GM21381 (cell line): Measurements from ENCODE around the gene ATP8A2.
"Not testable (repeated sequence)": the region's sequence is repeated elsewhere in the genome, so short reads cannot be mapped to it uniquely, and the experiment has no call there.

Source experiments
- ATAC-seq: cut with Tn5 transposase; IDR thresholded peaks from one replicate; pipeline ENCODE4 v1.9.1; 2021; ENCODE audit warnings: mild to moderate bottlenecking, moderate library complexity; ENCODE audit not compliant: unreplicated experiment

The ATP8A2 gene

GRCh38 chr13:26053418-26053980 lies 681.7 kb downstream of the ATP8A2 start:
- ATAC-seq: no peak

DNA sequence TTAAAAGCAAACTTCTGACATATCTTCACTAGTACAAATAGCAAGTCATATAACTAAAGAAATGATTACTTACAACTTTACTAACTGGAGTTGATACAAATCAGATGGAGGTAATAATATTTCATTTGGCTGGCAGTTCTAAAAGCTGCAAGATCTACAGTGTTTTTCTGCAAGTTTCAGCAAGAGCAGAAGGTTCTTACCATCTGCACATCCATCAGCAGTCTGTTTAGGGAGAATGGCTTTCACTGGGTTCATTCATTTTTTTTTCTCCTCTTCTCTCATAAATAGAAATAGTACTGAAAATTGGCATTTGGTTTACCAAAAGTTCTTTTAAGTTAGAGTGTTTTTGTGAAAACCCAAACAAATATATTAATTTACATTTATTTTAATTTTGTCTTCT lies 683.1 kb downstream of the ATP8A2 start:
- ATAC-seq: no peak

GRCh38 chr13:26058704-26059103 lies 686.9 kb downstream of the ATP8A2 start:
- no peak for ATAC-seq

- ATAC-seq: no peak
These were observed 688.6 kb downstream of the ATP8A2 start for GRCh38 chr13:26060357-26060756.

- no peak for ATAC-seq
These were observed 689.5 kb downstream of the ATP8A2 start for GRCh38 chr13:26061256-26061655.

DNA sequence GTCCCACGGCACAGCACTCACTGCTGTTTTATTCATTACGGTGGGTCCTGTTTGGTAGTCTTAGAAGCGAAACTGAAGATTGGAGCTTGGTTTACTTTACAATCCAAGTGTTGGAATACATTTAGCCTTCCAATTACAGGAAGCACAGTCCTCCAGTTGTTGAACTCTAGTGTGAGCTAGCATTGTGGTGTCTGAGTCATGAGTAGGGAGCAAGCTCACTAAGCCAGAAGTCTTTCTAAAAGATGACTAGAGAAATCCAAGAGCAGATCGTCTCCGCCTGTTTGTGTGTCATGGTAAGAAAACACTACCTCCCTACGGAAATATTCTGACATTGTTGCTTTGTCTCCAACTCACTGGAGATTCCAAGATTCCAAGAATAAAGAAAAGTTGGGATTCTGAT lies 690.2 kb downstream of the ATP8A2 start:
- no peak for ATAC-seq

- ATAC-seq: no peak
These were observed 691.2 kb downstream of the ATP8A2 start for GRCh38 chr13:26062853-26063444.

DNA sequence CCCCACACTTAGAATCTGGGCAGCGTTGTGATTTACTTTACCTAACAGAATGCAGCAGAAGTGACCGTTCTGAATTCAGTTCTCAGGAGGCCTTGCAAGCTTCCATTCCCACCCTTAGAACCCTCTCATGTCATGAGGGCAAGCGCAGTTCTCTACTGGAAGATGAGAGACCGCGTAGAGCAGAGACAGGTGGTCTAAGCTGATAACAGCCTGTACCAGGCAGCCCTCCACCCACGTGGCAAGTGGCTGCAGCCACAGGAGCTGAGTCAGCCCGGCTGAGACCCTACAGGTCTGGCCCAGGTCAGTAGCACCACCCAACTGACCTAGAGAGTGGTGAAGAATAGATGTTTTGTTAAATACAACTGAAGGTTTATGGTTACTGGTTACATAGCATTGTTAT lies 694.7 kb downstream of the ATP8A2 start:
- ATAC-seq: not testable (repeated sequence)

DNA sequence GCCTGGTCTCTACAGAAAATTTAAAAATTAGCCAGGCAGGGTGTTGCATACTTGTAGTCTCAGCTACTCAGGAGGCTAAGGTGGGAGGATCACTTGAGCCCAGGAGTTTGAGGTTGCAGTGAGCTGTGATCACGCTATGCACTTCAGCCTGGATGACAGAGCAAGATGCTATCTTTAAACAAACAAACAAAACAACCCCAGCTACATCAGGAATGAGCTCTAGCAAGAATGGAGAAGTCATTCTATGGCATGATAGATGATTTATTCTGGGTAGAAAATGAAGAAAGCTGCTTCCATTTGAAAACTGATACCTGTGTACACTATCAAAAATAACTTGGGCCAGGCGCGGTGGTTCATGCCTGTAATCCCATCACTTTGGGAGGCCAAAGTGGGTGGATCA lies 695.8 kb downstream of the ATP8A2 start:
- ATAC-seq: no peak

DNA sequence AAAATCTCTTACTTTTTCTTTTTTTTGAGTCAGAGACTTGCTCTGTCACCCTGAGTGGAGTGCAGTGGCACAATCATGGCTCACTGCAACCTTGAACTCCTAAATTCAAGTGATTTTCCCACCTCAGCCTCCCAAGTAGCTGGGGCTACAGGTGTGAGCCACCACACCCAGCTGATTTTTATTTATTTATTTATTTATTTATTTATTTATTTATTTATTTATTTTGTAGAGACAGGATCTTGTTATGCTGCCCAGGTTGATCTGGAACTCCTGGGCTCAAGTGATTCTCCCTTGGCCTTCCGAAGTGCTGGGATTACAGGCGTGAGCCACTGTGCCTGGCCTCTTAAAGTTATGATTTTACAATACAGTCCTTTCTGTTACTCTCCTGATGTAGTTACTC lies 696.6 kb downstream of the ATP8A2 start:
- not testable (repeated sequence) for ATAC-seq

GRCh38 chr13:26069642-26070041 lies 697.9 kb downstream of the ATP8A2 start:
- not testable (repeated sequence) for ATAC-seq

- no peak for ATAC-seq
These were observed 699.9 kb downstream of the ATP8A2 start for GRCh38 chr13:26071691-26072090.

DNA sequence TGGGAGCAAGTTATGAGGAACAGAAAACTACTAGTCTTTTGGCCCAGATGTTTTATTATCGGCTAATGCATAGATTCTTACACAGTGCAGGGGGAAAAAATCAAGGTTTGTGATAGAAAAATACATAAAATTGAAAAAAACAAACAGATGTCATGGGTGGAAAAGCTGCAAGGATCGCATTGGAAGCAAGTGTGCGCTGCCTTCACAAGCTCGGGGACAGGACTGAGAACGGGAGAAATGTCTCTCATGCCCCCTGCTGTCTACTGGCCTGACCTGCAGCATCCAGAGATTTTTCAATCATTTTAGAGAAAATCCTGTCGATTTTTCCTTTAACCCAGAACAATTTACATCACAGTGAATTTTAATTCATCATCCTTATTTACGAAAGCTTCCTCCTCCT lies 700.6 kb downstream of the ATP8A2 start:
- not testable (repeated sequence) for ATAC-seq

- no peak for ATAC-seq
These were observed 702.9 kb downstream of the ATP8A2 start for GRCh38 chr13:26074706-26075105.
